OCI-LY3 (cell line): ENCODE measurements around the gene GRIP1.

Source experiments
- H2AFZ ChIP-seq: fragments of 200-600, 300-600 bp; shearing (Covaris generic); 2 replicates; pipeline ENCODE4 v1.6.0; 2014; ENCODE audit warnings: antibody characterized with exemption, low read depth, low read length
- H3K27ac ChIP-seq: fragments of 200-600, 300-600 bp; sonication (generic); 2 replicates; pipeline ENCODE4 v1.5.1; 2014; ENCODE audit warnings: mild to moderate bottlenecking, low read length, moderate library complexity, mixed read lengths
- H3K27me3 ChIP-seq: fragments of 200-600, 300-600 bp; sonication (generic); 2 replicates; pipeline ENCODE4 v1.6.1; 2014; ENCODE audit warnings: low read depth, low read length, mixed read lengths
- H3K36me3 ChIP-seq: fragments of 200-600, 300-600 bp; sonication (generic); replicated peaks from 2 replicates; pipeline ENCODE3; 2014; ENCODE audit warnings: low read depth, low read length, mixed read lengths
- H3K4me1 ChIP-seq: fragments of 300-600, 200-600 bp; sonication (generic); 2 replicates; pipeline ENCODE4 v1.6.1; 2014; ENCODE audit warnings: low read length, mixed read lengths
- H3K4me2 ChIP-seq: fragments of 200-600, 300-600 bp; sonication (generic); 2 replicates; pipeline ENCODE4 v1.6.1; 2014; ENCODE audit warnings: low read length, mixed read lengths
- H3K4me3 ChIP-seq: fragments of 300-600, 200-600 bp; sonication (generic); 2 replicates; pipeline ENCODE4 v1.5.1; 2014; ENCODE audit warnings: antibody characterized with exemption, mild to moderate bottlenecking, low read length, moderate library complexity
- H3K79me2 ChIP-seq: fragments of 300-600, 200-600 bp; shearing (Covaris generic); 2 replicates; pipeline ENCODE4 v1.6.1; 2014; ENCODE audit warnings: mild to moderate bottlenecking, low read length, mixed read lengths
- H3K9ac ChIP-seq: fragments of 300-600, 200-600 bp; shearing (Covaris generic); 2 replicates; pipeline ENCODE4 v1.6.0; 2014; ENCODE audit warnings: mild to moderate bottlenecking, low read length, moderate library complexity
- H3K9me3 ChIP-seq: fragments of 200-600, 300-600 bp; shearing (Covaris generic); 2 replicates; pipeline ENCODE4 v1.6.1; 2014; ENCODE audit warnings: low read length, mixed read lengths; ENCODE audit not compliant: insufficient read depth
- H4K20me1 ChIP-seq: fragments of 200-600, 300-600 bp; sonication (generic); 2 replicates; pipeline ENCODE4 v1.6.1; 2016; ENCODE audit warnings: low read length, mixed read lengths; ENCODE audit not compliant: insufficient read depth
- CTCF ChIP-seq: fragments of 200-600, 300-600 bp; sonication (generic); IDR thresholded peaks from 2 replicates; pipeline ENCODE4 v1.5.1; 2014; ENCODE audit warnings: antibody characterized with exemption, low read length, low read depth
- EZH2phosphoT487 ChIP-seq: fragments of 200-600 bp; shearing (Covaris generic); IDR thresholded peaks from 2 replicates; pipeline ENCODE4 v1.6.1; 2018; ENCODE audit warnings: antibody characterized with exemption, mixed run types, low read depth

Gene GRIP1

GRCh38 chr12:66531766-66532165 lies 147.1 kb downstream of the GRIP1 start:
- H4K20me1 ChIP-seq = no peaks in the 10 kb centered on the region
- H3K79me2 ChIP-seq = no peaks in the 10 kb centered on the region
- H3K4me3 ChIP-seq = no peak overlapping the region
- H2AFZ ChIP-seq = no peak overlapping the region
- no peak overlapping the region for H3K9ac ChIP-seq
- H3K27me3 ChIP-seq = no peaks in the 10 kb centered on the region
- no peaks in the 10 kb centered on the region for H3K9me3 ChIP-seq
- no peaks in the 10 kb centered on the region for H3K4me1 ChIP-seq
- H3K4me2 ChIP-seq = no peak overlapping the region
- H3K27ac ChIP-seq = no peak overlapping the region
- TF ChIP-seq EZH2phosphoT487 (no peak), CTCF (no peak)
- no peaks in the 10 kb centered on the region for H3K36me3 ChIP-seq

- no peak overlapping the region for H2AFZ ChIP-seq
Observed at GRCh38 chr12:66529934-66530333, 148.9 kb downstream of the GRIP1 start.

GRCh38 chr12:66516561-66516960 lies 162.3 kb downstream of the GRIP1 start:
- H4K20me1 ChIP-seq = no peaks in the 10 kb centered on the region
- H2AFZ ChIP-seq = no peak overlapping the region
- no peaks in the 10 kb centered on the region for H3K79me2 ChIP-seq
- H3K36me3 ChIP-seq = no peaks in the 10 kb centered on the region
- no peak overlapping the region for H3K4me2 ChIP-seq
- H3K4me1 ChIP-seq = no peaks in the 10 kb centered on the region
- no peaks in the 10 kb centered on the region for H3K27me3 ChIP-seq
- no peak overlapping the region for H3K4me3 ChIP-seq
- TF ChIP-seq EZH2phosphoT487 (no peak), CTCF (no peak)
- H3K9ac ChIP-seq = no peak overlapping the region
- H3K9me3 ChIP-seq = no peaks in the 10 kb centered on the region
- H3K27ac ChIP-seq = no peak overlapping the region

More at GRCh38 chr12:66529934-66530333, 148.9 kb downstream of the GRIP1 start:
- Histone ChIP-seq H3K4me2 (no peak overlapping the region), H3K4me1 (no peaks in the 10 kb centered on the region), H3K27me3 (no peaks in the 10 kb centered on the region), H3K36me3 (no peaks in the 10 kb centered on the region), H3K9me3 (no peaks in the 10 kb centered on the region), H4K20me1 (no peaks in the 10 kb centered on the region), H3K9ac (no peak overlapping the region), H3K4me3 (no peak overlapping the region), H3K79me2 (no peaks in the 10 kb centered on the region), H3K27ac (no peak overlapping the region)
- TF ChIP-seq EZH2phosphoT487 (no peak), CTCF (no peak)

GRCh38 chr12:66516133-66516532 lies 162.7 kb downstream of the GRIP1 start:
- no peak overlapping the region for H3K27ac ChIP-seq
- H3K9ac ChIP-seq = no peak overlapping the region
- no peaks in the 10 kb centered on the region for H3K79me2 ChIP-seq
- H3K4me3 ChIP-seq = no peak overlapping the region
- no peaks in the 10 kb centered on the region for H3K4me1 ChIP-seq
- H3K9me3 ChIP-seq = no peaks in the 10 kb centered on the region
- no peak overlapping the region for H2AFZ ChIP-seq
- H3K4me2 ChIP-seq = no peak overlapping the region
- TF ChIP-seq EZH2phosphoT487 (no peak), CTCF (no peak)
- no peaks in the 10 kb centered on the region for H3K36me3 ChIP-seq
- H4K20me1 ChIP-seq = no peaks in the 10 kb centered on the region
- no peaks in the 10 kb centered on the region for H3K27me3 ChIP-seq
